Chondrocyte (in vitro differentiated cells): ENCODE data around the gene YES1. TPM values are rescaled to one million over a fixed set of nuclear protein-coding genes. Genes with fewer than 3 reads are reported as not detected.

ENCODE experiments used
- DNase-seq: peaks from one replicate; pipeline ENCODE4 v3.0.0; 2021; ENCODE audit warnings: mixed read lengths, low spot score
- H3K27ac Mint-ChIP-seq: one replicate; pipeline ENCODE4 v1.8.0; 2021; ENCODE audit warnings: mild to moderate bottlenecking, moderate library complexity, mixed read lengths; ENCODE audit not compliant: unreplicated experiment
- H3K27me3 Mint-ChIP-seq: 2 replicates; pipeline ENCODE4 v1.8.0; 2021; ENCODE audit warnings: low read depth, mixed read lengths
- H3K36me3 Mint-ChIP-seq: 2 replicates; pipeline ENCODE4 v1.8.0; 2021; ENCODE audit warnings: low read depth, mixed read lengths
- H3K4me1 Mint-ChIP-seq: 2 replicates; pipeline ENCODE4 v1.8.0; 2021; ENCODE audit warnings: low read depth, mild to moderate bottlenecking, mixed read lengths
- H3K4me3 Mint-ChIP-seq: one replicate; pipeline ENCODE4 v1.8.0; 2021; ENCODE audit warnings: mild to moderate bottlenecking, moderate library complexity, mixed read lengths; ENCODE audit not compliant: unreplicated experiment
- H3K9me3 Mint-ChIP-seq: 2 replicates; pipeline ENCODE4 v1.8.0; 2021; ENCODE audit warnings: low read depth, mixed read lengths
- total RNA-seq: library from RNA; stranded (reverse); gene quantifications from 3 replicates; pipeline ENCODE4 v1.2.1, GENCODE V29; 2021
- TF ChIP-seq, protein P1 (sequence below): fragments of 200-600 bp; sonication (generic); IDR thresholded peaks from 2 replicates; pipeline ENCODE4 v1.5.0; 2021; ENCODE audit warnings: antibody characterized with exemption, mild to moderate bottlenecking, moderate library complexity

Gene YES1
- total RNA-seq, 1 donor from 2014 or later = 38.0 TPM

DNA sequence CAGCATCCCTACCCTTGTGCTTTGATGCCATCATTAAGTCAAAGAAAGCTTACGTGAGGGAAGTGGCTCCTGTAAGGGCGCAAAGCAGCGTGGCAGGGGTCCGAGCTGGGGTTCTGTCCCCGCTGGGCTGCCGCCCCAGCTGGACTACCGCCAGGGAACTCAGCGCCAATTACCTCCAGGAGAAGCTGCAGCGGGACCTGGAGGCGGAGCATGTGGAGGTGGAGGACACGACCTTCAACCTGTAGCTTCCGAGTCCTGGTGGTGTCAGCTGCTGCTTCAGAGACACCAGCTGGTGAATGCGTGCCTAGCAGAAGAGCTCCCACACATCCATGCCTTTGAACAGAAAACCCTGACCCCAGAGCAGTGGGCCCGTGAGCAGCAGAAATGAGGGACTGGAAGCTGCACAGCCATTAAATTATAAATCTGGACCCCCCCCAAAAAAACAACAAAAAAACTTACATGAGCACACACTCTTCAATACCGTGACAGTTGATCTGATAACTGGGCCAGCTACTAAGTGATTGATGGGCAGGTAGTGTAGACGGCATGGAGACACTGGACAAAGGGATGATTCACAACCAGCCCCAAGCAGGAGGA is 20.1 kb upstream of the YES1 start:
- no peaks in the 10 kb centered on the region for H3K36me3 Mint-ChIP-seq

DNA sequence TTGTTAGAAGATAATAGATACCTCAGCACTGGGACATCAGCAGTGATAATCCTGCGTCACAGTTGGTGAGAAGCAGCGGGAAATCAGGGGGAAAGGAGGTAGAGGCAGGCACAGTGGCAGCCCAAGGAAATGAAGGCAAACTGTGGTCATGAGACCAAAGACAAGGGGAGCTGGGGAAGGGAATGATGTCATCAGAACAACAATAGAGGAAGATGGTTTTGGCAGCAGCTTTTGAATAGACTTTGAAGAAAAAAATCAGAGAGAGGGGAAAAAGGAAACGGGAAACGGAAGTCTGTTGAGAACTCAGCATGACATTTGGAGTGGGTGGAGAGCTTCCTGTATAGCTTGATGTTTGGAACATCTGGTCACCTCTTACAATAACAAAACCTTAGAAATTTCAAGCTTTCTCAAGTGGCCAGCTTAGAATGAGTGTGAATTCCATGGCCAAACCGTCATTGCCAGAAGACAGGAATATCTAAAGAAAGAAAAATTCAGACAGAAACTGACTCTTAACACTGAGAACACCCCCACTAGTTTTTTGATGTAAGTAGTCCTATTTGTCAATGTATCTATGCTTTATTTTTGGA is 18.4 kb upstream of the YES1 start:
- Mint-ChIP-seq H3K27ac (peak overlapping the region; percentile 73), H3K4me3 (peak overlapping the region; percentile 21), H3K9me3 (no peaks in the 10 kb centered on the region), H3K36me3 (no peaks in the 10 kb centered on the region), H3K4me1 (peaks cover 16% of the 10 kb centered on the region), H3K27me3 (peaks cover 1% of the 10 kb centered on the region)
- no peak for DNase-seq
- TF ChIP-seq, protein P1, sequence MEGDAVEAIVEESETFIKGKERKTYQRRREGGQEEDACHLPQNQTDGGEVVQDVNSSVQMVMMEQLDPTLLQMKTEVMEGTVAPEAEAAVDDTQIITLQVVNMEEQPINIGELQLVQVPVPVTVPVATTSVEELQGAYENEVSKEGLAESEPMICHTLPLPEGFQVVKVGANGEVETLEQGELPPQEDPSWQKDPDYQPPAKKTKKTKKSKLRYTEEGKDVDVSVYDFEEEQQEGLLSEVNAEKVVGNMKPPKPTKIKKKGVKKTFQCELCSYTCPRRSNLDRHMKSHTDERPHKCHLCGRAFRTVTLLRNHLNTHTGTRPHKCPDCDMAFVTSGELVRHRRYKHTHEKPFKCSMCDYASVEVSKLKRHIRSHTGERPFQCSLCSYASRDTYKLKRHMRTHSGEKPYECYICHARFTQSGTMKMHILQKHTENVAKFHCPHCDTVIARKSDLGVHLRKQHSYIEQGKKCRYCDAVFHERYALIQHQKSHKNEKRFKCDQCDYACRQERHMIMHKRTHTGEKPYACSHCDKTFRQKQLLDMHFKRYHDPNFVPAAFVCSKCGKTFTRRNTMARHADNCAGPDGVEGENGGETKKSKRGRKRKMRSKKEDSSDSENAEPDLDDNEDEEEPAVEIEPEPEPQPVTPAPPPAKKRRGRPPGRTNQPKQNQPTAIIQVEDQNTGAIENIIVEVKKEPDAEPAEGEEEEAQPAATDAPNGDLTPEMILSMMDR = no peak

More for the DNA sequence above, 20.1 kb upstream of the YES1 start:
- Mint-ChIP-seq H3K27ac (no peak overlapping the region), H3K9me3 (no peaks in the 10 kb centered on the region), H3K4me1 (peaks cover 16% of the 10 kb centered on the region), H3K27me3 (peaks cover 1% of the 10 kb centered on the region), H3K4me3 (no peak overlapping the region)
- DNase-seq = no peak
- TF ChIP-seq, protein P1 = peak; percentile 33

DNA sequence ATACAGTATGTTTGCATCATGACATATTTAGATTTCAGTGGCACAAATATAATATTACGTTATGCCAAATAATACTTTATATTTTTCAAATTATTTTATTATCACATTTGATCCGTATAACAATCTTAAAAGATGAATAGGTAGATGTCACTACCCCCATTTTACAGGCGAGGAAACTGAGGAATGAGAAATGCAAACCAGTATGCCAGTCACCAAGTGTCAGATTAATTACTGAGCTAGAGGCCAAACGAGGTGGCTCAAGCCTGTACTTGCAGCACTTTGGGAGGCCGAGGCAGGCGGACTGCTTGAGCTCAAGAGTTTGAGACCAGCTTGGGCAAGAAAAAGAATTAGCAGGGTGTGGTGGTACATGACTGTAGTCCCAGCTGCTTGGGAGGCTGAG is 17.4 kb upstream of the YES1 start:
- no peaks in the 10 kb centered on the region for H3K36me3 Mint-ChIP-seq

DNA sequence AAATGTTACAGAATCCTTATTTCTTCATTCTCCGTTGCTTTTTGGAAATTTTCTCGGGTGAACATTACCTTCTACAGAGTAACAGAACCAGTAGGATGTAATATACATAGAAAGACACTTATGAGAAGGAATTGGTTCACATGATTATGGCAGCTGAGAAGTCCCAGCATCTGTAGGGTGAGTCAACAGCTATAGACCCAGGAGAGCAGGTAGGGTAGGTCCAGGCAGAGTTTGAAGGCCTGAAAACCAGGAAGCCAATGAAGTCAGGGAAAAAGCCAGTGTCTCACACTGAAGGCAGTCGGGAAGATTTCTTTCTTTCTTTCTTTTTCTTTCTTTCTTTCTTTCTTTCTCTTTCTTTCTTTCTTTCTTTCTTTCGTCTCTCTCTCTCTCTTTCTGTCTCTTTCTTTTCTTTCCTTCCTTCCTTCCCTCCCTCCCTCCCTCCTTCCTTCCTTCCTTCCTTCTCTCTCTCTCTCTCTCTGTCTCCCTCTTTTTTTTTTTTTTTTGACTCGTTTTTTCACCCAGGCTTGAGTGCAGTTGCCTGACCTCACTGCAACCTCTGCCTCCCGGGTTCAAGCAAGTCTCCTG is 15.1 kb upstream of the YES1 start:
- Mint-ChIP-seq H3K4me1 (peaks cover 12% of the 10 kb centered on the region), H3K27me3 (no peaks in the 10 kb centered on the region), H3K36me3 (no peaks in the 10 kb centered on the region), H3K4me3 (no peak overlapping the region), H3K27ac (no peak overlapping the region), H3K9me3 (no peaks in the 10 kb centered on the region)
- TF ChIP-seq, protein P1 = no peak
- no peak for DNase-seq

More for the DNA sequence above, 17.4 kb upstream of the YES1 start:
- Mint-ChIP-seq H3K4me3 (no peak overlapping the region), H3K27me3 (peaks cover 1% of the 10 kb centered on the region), H3K4me1 (peaks cover 16% of the 10 kb centered on the region), H3K27ac (no peak overlapping the region), H3K9me3 (no peaks in the 10 kb centered on the region)
- TF ChIP-seq, protein P1 = no peak
- DNase-seq = no peak

DNA sequence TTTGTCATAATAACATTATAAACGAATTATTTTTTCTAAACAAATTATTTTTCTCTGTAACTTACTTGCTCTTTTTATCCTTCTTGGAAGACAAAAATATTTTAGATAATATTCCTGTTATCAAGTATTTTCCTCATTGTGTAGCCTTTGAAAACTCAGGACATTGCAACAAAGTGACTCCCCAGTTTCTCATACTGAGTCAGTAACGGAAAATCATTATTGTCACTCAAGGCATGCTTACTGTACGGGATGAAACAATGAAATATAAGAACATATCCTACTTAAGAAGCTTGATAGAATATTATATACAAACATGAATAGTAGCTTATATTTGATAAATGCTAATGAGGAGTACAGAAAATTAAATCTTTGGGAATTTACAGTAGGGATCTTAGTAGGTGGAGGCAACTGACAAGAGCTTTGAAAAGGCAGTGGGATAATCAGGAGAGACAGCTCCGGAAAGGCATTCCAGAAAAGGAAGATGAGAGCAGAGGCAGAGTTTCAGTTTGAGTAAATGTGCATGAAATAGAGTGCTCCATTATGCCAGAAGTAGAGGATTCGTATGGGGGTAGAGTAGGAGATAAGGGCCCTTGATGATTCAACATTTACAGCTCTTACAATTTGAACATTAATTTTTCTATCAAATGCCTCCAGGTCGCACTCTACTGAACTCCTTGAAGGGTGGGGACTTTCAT is 14.0 kb upstream of the YES1 start:
- no peaks in the 10 kb centered on the region for H3K27me3 Mint-ChIP-seq
- TF ChIP-seq, protein P1 = no peak
- no peak for DNase-seq
- no peak overlapping the region for H3K4me3 Mint-ChIP-seq
- no peak overlapping the region for H3K27ac Mint-ChIP-seq
- H3K4me1 Mint-ChIP-seq = peaks cover 11% of the 10 kb centered on the region
- H3K9me3 Mint-ChIP-seq = no peaks in the 10 kb centered on the region
- no peaks in the 10 kb centered on the region for H3K36me3 Mint-ChIP-seq
